Astrocyte of the cerebellum (primary cell): ENCODE data around the gene TM4SF18.

Experiments
- DNase-seq: peaks from one replicate; pipeline ENCODE4 v3.0.0-alpha.2; 2011; ENCODE audit warnings: low read depth
- H3K4me3 ChIP-seq: 2 replicates; pipeline ENCODE4 v1.5.1; 2011; ENCODE audit warnings: mild to moderate bottlenecking, low read depth, low read length, moderate library complexity
- CTCF ChIP-seq: IDR thresholded peaks from 2 replicates; pipeline ENCODE4 v1.5.1; 2012; ENCODE audit warnings: low read length, low read depth, moderate library complexity, mild to moderate bottlenecking; ENCODE audit errors: missing control alignments
- in situ Hi-C: cut with HindIII; loops from 2 replicates; pipeline ENCODE4 v1.10.0; 2017; ENCODE audit warnings: low sequenced_read_pairs

Gene TM4SF18

GRCh38 chr3:149292666-149293065, 40.8 kb downstream of the TM4SF18 start:
- in situ Hi-C loops = loop anchor here (25.0 kb wide), 1 partner anchor 180 kb away; no protein-coding TSS in a partner anchor
- no peak overlapping the region for H3K4me3 ChIP-seq
- DNase-seq = no peak
- TF ChIP-seq CTCF = no peak

GRCh38 chr3:149291178-149291577, 42.3 kb downstream of the TM4SF18 start:
- TF ChIP-seq CTCF = peak; percentile 31
- DNase-seq = no peak
- no peak overlapping the region for H3K4me3 ChIP-seq
- in situ Hi-C loops = loop anchor here (25.0 kb wide), 1 partner anchor 179 kb away; no protein-coding TSS in a partner anchor

GRCh38 chr3:149288655-149289054, 44.8 kb downstream of the TM4SF18 start:
- TF ChIP-seq CTCF = no peak
- DNase-seq = no peak
- in situ Hi-C loops = loop anchor here (25.0 kb wide), 1 partner anchor 176 kb away; no protein-coding TSS in a partner anchor
- H3K4me3 ChIP-seq = no peak overlapping the region

GRCh38 chr3:149284034-149284433, 49.4 kb downstream of the TM4SF18 start:
- in situ Hi-C loops = loop anchor here (5.0 to 25.0 kb wide), 2 partner anchors 172 to 322 kb away; no protein-coding TSS in a partner anchor
- no peak for TF ChIP-seq CTCF
- no peak overlapping the region for H3K4me3 ChIP-seq
- no peak for DNase-seq

- H3K4me3 ChIP-seq = no peak overlapping the region
- no peak for DNase-seq
- in situ Hi-C loops = loop anchor here (5.0 to 25.0 kb wide), 2 partner anchors 171 to 321 kb away; no protein-coding TSS in a partner anchor
- no peak for TF ChIP-seq CTCF
Observed at GRCh38 chr3:149283401-149283800, 50.0 kb downstream of the TM4SF18 start.

GRCh38 chr3:149282836-149283235, 50.6 kb downstream of the TM4SF18 start:
- in situ Hi-C loops = loop anchor here (5.0 to 25.0 kb wide), 2 partner anchors 171 to 321 kb away; no protein-coding TSS in a partner anchor

More at GRCh38 chr3:149282836-149283235, 50.6 kb downstream of the TM4SF18 start:
- no peak for TF ChIP-seq CTCF
- no peak overlapping the region for H3K4me3 ChIP-seq
- DNase-seq = no peak
